ENCODE results near the gene HMGN4. TPM values are rescaled to one million over a fixed set of nuclear protein-coding genes. Genes with fewer than 3 reads are reported as not detected.

The HMGN4 gene
- total and polyA plus RNA-seq, 8 donors = 8.8 to 24.2 (median 13.2) TPM

GRCh38 chr6:26550250-26550993 lies 12.3 kb downstream of the HMGN4 start:
- FAIRE-seq = no peak
- peaks cover 0 to 3% (median 0%) of the 10 kb centered on the region in 3 donors for H3K4me1 ChIP-seq
- peaks cover 0 to 2% (median 0%) of the 10 kb centered on the region in 3 donors for H3K36me3 ChIP-seq
- peak in 3 of 6 donors; percentile 41 to 69 (median 62) for DNase-seq
- no peak for TF ChIP-seq CTCF (IDR thresholded peaks at IDR 0.05)
- no peaks in the 10 kb centered on the region for H3K27me3 ChIP-seq
- intact Hi-C loops (cut with DNase I) = no loop called here
- peak overlapping the region in 2 of 4 donors; percentile 12 to 42 for H3K4me3 ChIP-seq
- peak in 2 of 4 donors; percentile 21 to 36 for ATAC-seq
- H3K27ac ChIP-seq = no peak overlapping the region
- 10 to 11% methylated on average over 42 of the region's 42 CpGs for WGBS, 2 donors
- no peaks in the 10 kb centered on the region for H3K9me3 ChIP-seq

GRCh38 chr6:26552205-26552604 lies 14.0 kb downstream of the HMGN4 start:
- FAIRE-seq (no peak), DNase-seq (no peak), ATAC-seq (no peak)
- no peak for TF ChIP-seq CTCF (IDR thresholded peaks at IDR 0.05)
- Histone ChIP-seq H3K4me1 (peaks cover 0 to 3% (median 0%) of the 10 kb centered on the region in 3 donors), H3K27ac (no peak overlapping the region), H3K27me3 (no peaks in the 10 kb centered on the region), H3K4me3 (no peak overlapping the region), H3K36me3 (no peaks in the 10 kb centered on the region), H3K9me3 (no peaks in the 10 kb centered on the region)
- intact Hi-C loops (cut with DNase I) = no loop called here
- 81 to 85% methylated on average over 10 of the region's 10 CpGs for WGBS, 2 donors

- intact Hi-C loops (cut with DNase I) = no loop called here
- peaks cover 0 to 3% (median 0%) of the 10 kb centered on the region in 3 donors for H3K4me1 ChIP-seq
- WGBS, 2 donors = 46 to 47% methylated on average over 11 of the region's 11 CpGs
- no peak overlapping the region for H3K27ac ChIP-seq
- peak overlapping the region in 1 of 4 donors; percentile 41 for H3K4me3 ChIP-seq
- ATAC-seq (no peak), FAIRE-seq (no peak), DNase-seq (no peak)
- H3K9me3 ChIP-seq = no peaks in the 10 kb centered on the region
- no peaks in the 10 kb centered on the region for H3K27me3 ChIP-seq
- no peaks in the 10 kb centered on the region for H3K36me3 ChIP-seq
- TF ChIP-seq CTCF (IDR thresholded peaks at IDR 0.05) = no peak
Measured at GRCh38 chr6:26552640-26553188, 14.5 kb downstream of the HMGN4 start.

GRCh38 chr6:26553264-26553634 lies 15.1 kb downstream of the HMGN4 start:
- peak; percentile 79 to 83 (median 82) for ATAC-seq
- intact Hi-C loops (cut with DNase I) = no loop called here
- no peak for TF ChIP-seq CTCF (IDR thresholded peaks at IDR 0.05)
- 0% methylated on average over 13 of the region's 13 CpGs for WGBS, 2 donors
- H3K9me3 ChIP-seq = no peaks in the 10 kb centered on the region
- no peaks in the 10 kb centered on the region for H3K27me3 ChIP-seq
- peak overlapping the region in 2 of 4 donors; percentile 41 for H3K27ac ChIP-seq
- no peaks in the 10 kb centered on the region for H3K36me3 ChIP-seq
- peaks cover 0 to 3% (median 0%) of the 10 kb centered on the region in 3 donors for H3K4me1 ChIP-seq
- FAIRE-seq = no peak
- H3K4me3 ChIP-seq = peak overlapping the region in 3 of 4 donors; percentile 0 to 41 (median 29)
- DNase-seq = peak in 5 of 6 donors; percentile 43 to 75 (median 71)

All from pancreas (tissue), 10 donors.